CD4-positive, alpha-beta T cell (primary cell): ENCODE results near the gene RNF207. TPM values are rescaled to one million over a fixed set of nuclear protein-coding genes. Genes with fewer than 3 reads are reported as not detected.

Source experiments
- ATAC-seq: fragments of 200-7000 bp; cut with Tn5 transposase; one replicate; pipeline ENCODE4 v1.10.0; 2022; ENCODE audit warnings: mild to moderate bottlenecking; ENCODE audit not compliant: poor library complexity
- CTCF ChIA-PET: fragments of 350-600 bp; sonication (Branson Sonifier 250); formaldehyde crosslinking; loops from one replicate; lab custom pipeline; 2021; ENCODE audit warnings: antibody characterized with exemption, inconsistent platforms; lab: Charles Lee
- POLR2A ChIA-PET: fragments of 350-600 bp; sonication (Branson Sonifier 250); formaldehyde crosslinking; loops from one replicate; lab custom pipeline; 2021; ENCODE audit warnings: antibody characterized with exemption, inconsistent platforms; lab: Charles Lee
- DNase-seq, 14 experiments: peaks; one replicate each; pipeline ENCODE4 v3.0.0-alpha.2; 2013 to 2020; ENCODE audit warnings: mixed read lengths in 2 of 14
- H3K27ac ChIP-seq, 2 donors: one replicate each; pipeline versions ENCODE4 v1.5.1 to v1.7.0; 2013; ENCODE audit warnings: low read length in 2 of 2, low read depth in 1 of 2, mild to moderate bottlenecking in 1 of 2
- H3K27me3 ChIP-seq, 2 experiments: 1 replicate in 1 of 2; 2 replicates in 1 of 2; pipeline versions ENCODE4 v1.6.1 to v1.7.0; 2013; ENCODE audit warnings: low read length in 2 of 2, control low read depth in 1 of 2, mild to moderate bottlenecking in 1 of 2, moderate library complexity in 1 of 2; ENCODE audit not compliant: insufficient read depth in 2 of 2, control insufficient read depth in 1 of 2
- H3K36me3 ChIP-seq: one replicate; pipeline ENCODE4 v1.6.1; 2013; ENCODE audit warnings: low read length, control low read depth; ENCODE audit not compliant: insufficient read depth
- H3K4me1 ChIP-seq: one replicate; pipeline ENCODE4 v1.6.1; 2013; ENCODE audit warnings: low read length, control low read depth; ENCODE audit not compliant: insufficient read depth
- H3K4me3 ChIP-seq: one replicate; pipeline ENCODE4 v1.5.1; 2013; ENCODE audit warnings: mild to moderate bottlenecking, low read length, moderate library complexity
- H3K9me3 ChIP-seq, 2 experiments: 1 replicate in 1 of 2; 2 replicates in 1 of 2; pipeline versions ENCODE4 v1.6.1 to v1.7.0; 2013; ENCODE audit warnings: low read length in 2 of 2, mild to moderate bottlenecking in 2 of 2, control low read depth in 1 of 2, moderate library complexity in 1 of 2; ENCODE audit not compliant: control insufficient read depth in 1 of 2, insufficient read depth in 1 of 2
- H3K27ac Mint-ChIP-seq: one replicate; pipeline ENCODE4 v1.8.0; 2020; ENCODE audit warnings: mixed read lengths
- H3K27me3 Mint-ChIP-seq: one replicate; pipeline ENCODE4 v1.8.0; 2021; ENCODE audit warnings: mixed read lengths
- H3K36me3 Mint-ChIP-seq: one replicate; pipeline ENCODE4 v1.8.0; 2021; ENCODE audit warnings: low read depth, mixed read lengths
- H3K4me1 Mint-ChIP-seq: one replicate; pipeline ENCODE4 v1.8.0; 2021; ENCODE audit warnings: low read depth, mixed read lengths
- H3K4me3 Mint-ChIP-seq: one replicate; pipeline ENCODE4 v1.8.0; 2020; ENCODE audit warnings: mild to moderate bottlenecking, mixed read lengths
- H3K9me3 Mint-ChIP-seq: one replicate; pipeline ENCODE4 v1.8.0; 2020; ENCODE audit warnings: mixed read lengths
- CTCF ChIP-seq: fragments of 200-600 bp; IDR thresholded peaks from one replicate; pipeline ENCODE4 v1.8.0; 2022; ENCODE audit warnings: antibody characterized with exemption, mild to moderate bottlenecking
- intact Hi-C, 2 experiments: fragments of 100-400 bp; cut with DNase I in 1 of 2; cut with micrococcal nuclease in 1 of 2; formaldehyde crosslinking; loops; one replicate each; pipeline versions ENCODE4 v1.15.1 to v1.9.0; 2023 to 2025; cut with DNase I, micrococcal nuclease
- total RNA-seq, 174 experiments: library from RNA in 2 of 174; stranded (reverse) in 2 of 174; gene quantifications; one replicate each; pipeline ENCODE4 v1.2.3 and lab custom pipeline; 2021 to 2026

Gene RNF207
- total RNA-seq, 2 experiments from 2014 or later, result 5.4 to 6.8 TPM

DNA sequence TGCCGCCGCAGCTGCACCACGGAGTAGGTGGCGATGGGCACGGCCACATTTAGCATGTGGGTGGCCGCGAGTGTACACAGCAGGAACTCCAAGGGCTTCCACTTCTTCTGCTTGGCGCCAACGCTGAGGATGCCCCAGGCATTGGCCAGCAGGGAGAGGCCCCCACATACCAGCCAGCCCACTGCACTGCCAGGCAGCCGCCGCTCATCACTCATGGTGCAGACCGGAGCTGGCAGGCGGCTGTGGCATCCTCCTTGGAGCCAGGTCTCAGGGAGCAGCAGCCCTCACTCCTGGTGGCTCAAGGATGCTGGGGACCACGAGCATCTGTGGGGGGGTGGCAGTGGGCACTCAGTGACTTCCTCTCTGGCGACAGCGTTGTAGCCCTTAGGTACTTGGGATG lies 48.8 kb downstream of the RNF207 start:
- intact Hi-C loops, result no loop called here
- no peak for TF ChIP-seq CTCF
- POLR2A ChIA-PET, result no interaction called here
- Histone ChIP-seq H3K9me3 (peaks cover 0 to 4% of the 10 kb centered on the region in 2 experiments), H3K4me3 (no peak overlapping the region), H3K4me1 (peaks cover 4% of the 10 kb centered on the region), H3K27ac (no peak overlapping the region), H3K27me3 (peaks cover 17% of the 10 kb centered on the region in 2 experiments), H3K36me3 (no peaks in the 10 kb centered on the region)
- CTCF ChIA-PET, result no interaction called here
- DNase-seq (no peak), ATAC-seq (no peak)
- Mint-ChIP-seq H3K4me1 (no peaks in the 10 kb centered on the region), H3K36me3 (no peaks in the 10 kb centered on the region), H3K9me3 (no peaks in the 10 kb centered on the region), H3K27me3 (peaks cover 27% of the 10 kb centered on the region), H3K27ac (no peak overlapping the region), H3K4me3 (no peak overlapping the region)

DNA sequence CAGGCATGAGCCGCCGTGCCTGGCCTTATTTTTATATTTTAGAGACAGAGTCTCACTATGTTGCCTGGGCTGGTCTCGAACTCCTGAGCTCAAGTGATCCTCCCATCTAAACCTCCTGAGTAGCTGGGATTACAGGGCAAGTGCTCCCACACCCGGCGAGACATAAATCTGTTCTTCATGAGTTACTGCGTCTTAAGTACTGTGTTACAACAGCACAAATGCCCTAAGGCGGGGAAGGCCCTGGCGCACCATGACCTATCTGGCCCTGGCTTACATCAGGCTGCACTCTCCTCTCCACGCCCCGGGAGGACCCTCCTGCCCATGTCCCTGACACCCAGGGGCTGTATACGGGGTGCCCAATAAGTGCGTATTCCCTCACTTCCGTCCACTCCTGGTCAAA lies 50.7 kb downstream of the RNF207 start:
- POLR2A ChIA-PET, result no interaction called here
- Mint-ChIP-seq H3K9me3 (no peaks in the 10 kb centered on the region), H3K4me1 (no peaks in the 10 kb centered on the region), H3K27ac (no peak overlapping the region), H3K36me3 (no peaks in the 10 kb centered on the region), H3K27me3 (peaks cover 14% of the 10 kb centered on the region), H3K4me3 (no peak overlapping the region)
- TF ChIP-seq CTCF, result no peak
- DNase-seq (no peak), ATAC-seq (no peak)
- intact Hi-C loops, result no loop called here
- H3K27me3 ChIP-seq, result peaks cover 9 to 10% of the 10 kb centered on the region in 2 experiments
- H3K36me3 ChIP-seq, result no peaks in the 10 kb centered on the region
- peaks cover 17% of the 10 kb centered on the region for H3K4me1 ChIP-seq
- H3K27ac ChIP-seq, result no peak overlapping the region
- no peaks in the 10 kb centered on the region for H3K9me3 ChIP-seq
- no peak overlapping the region for H3K4me3 ChIP-seq
- CTCF ChIA-PET, result no interaction called here

DNA sequence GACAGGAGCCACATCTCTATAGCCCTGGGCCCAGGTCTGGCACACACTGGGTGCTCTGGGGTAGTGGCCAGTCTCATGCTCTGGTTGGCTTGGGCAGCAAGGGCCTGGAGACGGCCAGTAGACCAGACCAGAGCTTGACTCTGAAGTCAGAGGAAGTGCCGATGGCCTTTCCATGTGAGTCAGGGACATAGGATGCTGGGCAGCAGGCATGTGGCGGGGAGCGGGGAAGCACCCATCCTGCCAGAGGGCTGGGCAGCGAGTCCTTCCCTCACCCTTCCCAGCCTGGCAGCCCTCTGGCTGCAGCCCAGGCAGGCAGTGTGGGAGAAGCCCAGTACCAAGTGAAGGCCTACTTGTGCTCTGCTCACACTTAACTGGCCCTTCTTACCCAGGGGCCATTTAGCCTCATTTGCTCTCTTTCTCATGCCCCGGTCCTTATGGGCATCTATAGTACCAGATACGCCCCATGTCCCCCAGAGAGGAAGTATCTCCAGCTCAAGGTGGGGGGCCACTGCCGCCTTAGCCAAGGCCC lies 51.7 kb downstream of the RNF207 start:
- intact Hi-C loops, result no loop called here
- no peak overlapping the region for H3K4me3 Mint-ChIP-seq
- H3K36me3 Mint-ChIP-seq, result no peaks in the 10 kb centered on the region
- H3K4me1 Mint-ChIP-seq, result peaks cover 4% of the 10 kb centered on the region
- Histone ChIP-seq H3K36me3 (no peaks in the 10 kb centered on the region), H3K27me3 (peaks cover 9 to 13% of the 10 kb centered on the region in 2 experiments), H3K27ac (no peak overlapping the region), H3K4me3 (no peak overlapping the region), H3K9me3 (no peaks in the 10 kb centered on the region), H3K4me1 (peaks cover 18% of the 10 kb centered on the region)
- POLR2A ChIA-PET, result no interaction called here
- TF ChIP-seq CTCF, result no peak
- H3K27ac Mint-ChIP-seq, result no peak overlapping the region
- H3K27me3 Mint-ChIP-seq, result peaks cover 15% of the 10 kb centered on the region
- no peak for DNase-seq
- no peak for ATAC-seq
- H3K9me3 Mint-ChIP-seq, result no peaks in the 10 kb centered on the region
- CTCF ChIA-PET, result no interaction called here
